Common myeloid progenitor, CD34-positive (primary cell): ENCODE data around the gene APOL3.

Experiments used
- CTCF ChIA-PET: fragments of 350-600 bp; sonication (Branson Sonifier 250); formaldehyde crosslinking; loops from one replicate; lab custom pipeline; 2021; ENCODE audit warnings: antibody characterized with exemption; lab: Charles Lee
- POLR2A ChIA-PET: fragments of 350-600 bp; sonication (Branson Sonifier 250); formaldehyde crosslinking; loops from one replicate; lab custom pipeline; 2021; ENCODE audit warnings: antibody characterized with exemption; lab: Charles Lee
- DNase-seq, 3 donors: peaks; one replicate each; pipeline versions ENCODE4 v3.0.0 to v3.0.0-alpha.2; 2013
- H3K27ac ChIP-seq, 2 experiments: 1 replicate in 1 of 2; 2 replicates in 1 of 2; pipeline ENCODE4 v1.7.0; 2013; ENCODE audit warnings: inconsistent platforms in 2 of 2, low read length in 2 of 2, mild to moderate bottlenecking in 2 of 2, low read depth in 1 of 2, moderate library complexity in 1 of 2; ENCODE audit not compliant: severe bottlenecking in 2 of 2, insufficient read depth in 1 of 2, poor library complexity in 1 of 2
- H3K27me3 ChIP-seq, 5 experiments: replicated peaks in 2 of 5; 1 replicate in 3 of 5; 2 replicates in 2 of 5; pipeline versions ENCODE4 v1.6.1 to v1.7.0; 2013; ENCODE audit warnings: low read length in 4 of 5, mild to moderate bottlenecking in 2 of 5, moderate library complexity in 2 of 5, inconsistent platforms in 1 of 5; ENCODE audit not compliant: insufficient read depth in 5 of 5, control insufficient read depth in 4 of 5
- H3K36me3 ChIP-seq, 4 experiments: 1 replicate in 2 of 4; 2 replicates in 2 of 4; pipeline versions ENCODE4 v1.6.1 to v1.7.0; 2013; ENCODE audit warnings: low read length in 3 of 4, control low read depth in 1 of 4, mild to moderate bottlenecking in 1 of 4; ENCODE audit not compliant: control insufficient read depth in 4 of 4, insufficient read depth in 4 of 4
- H3K4me1 ChIP-seq, 4 experiments: 1 replicate in 3 of 4; 2 replicates in 1 of 4; pipeline versions ENCODE4 v1.6.1 to v1.7.1; 2013; ENCODE audit warnings: low read length in 3 of 4, mild to moderate bottlenecking in 3 of 4, control low read depth in 1 of 4, inconsistent platforms in 1 of 4, moderate library complexity in 1 of 4; ENCODE audit not compliant: control insufficient read depth in 4 of 4, insufficient read depth in 4 of 4; ENCODE audit errors: control extremely low read depth in 1 of 4
- H3K4me3 ChIP-seq, 7 experiments: 1 replicate in 4 of 7; 2 replicates in 3 of 7; pipeline versions ENCODE4 v1.5.1 to v1.7.0; 2013; ENCODE audit warnings: mild to moderate bottlenecking in 7 of 7, low read length in 6 of 7, moderate library complexity in 6 of 7, inconsistent platforms in 2 of 7, low read depth in 2 of 7, control low read depth in 1 of 7; ENCODE audit not compliant: insufficient read depth in 4 of 7, control insufficient read depth in 1 of 7; ENCODE audit errors: extremely low read depth in 1 of 7
- H3K9me3 ChIP-seq, 5 experiments: 1 replicate in 4 of 5; 2 replicates in 1 of 5; pipeline versions ENCODE4 v1.6.1 to v1.7.1; 2013; ENCODE audit warnings: low read length in 4 of 5, mild to moderate bottlenecking in 2 of 5, inconsistent platforms in 1 of 5, low read depth in 1 of 5, moderate library complexity in 1 of 5; ENCODE audit not compliant: control insufficient read depth in 4 of 5, insufficient read depth in 2 of 5; ENCODE audit errors: control extremely low read depth in 1 of 5
- WGBS: methylation state at CpG from one replicate; pipeline ENCODE4 v1.1.5; 2013; ENCODE audit not compliant: insufficient coverage; 5-methylcytosine and 5-hydroxymethylcytosine counted together

APOL3 gene

DNA sequence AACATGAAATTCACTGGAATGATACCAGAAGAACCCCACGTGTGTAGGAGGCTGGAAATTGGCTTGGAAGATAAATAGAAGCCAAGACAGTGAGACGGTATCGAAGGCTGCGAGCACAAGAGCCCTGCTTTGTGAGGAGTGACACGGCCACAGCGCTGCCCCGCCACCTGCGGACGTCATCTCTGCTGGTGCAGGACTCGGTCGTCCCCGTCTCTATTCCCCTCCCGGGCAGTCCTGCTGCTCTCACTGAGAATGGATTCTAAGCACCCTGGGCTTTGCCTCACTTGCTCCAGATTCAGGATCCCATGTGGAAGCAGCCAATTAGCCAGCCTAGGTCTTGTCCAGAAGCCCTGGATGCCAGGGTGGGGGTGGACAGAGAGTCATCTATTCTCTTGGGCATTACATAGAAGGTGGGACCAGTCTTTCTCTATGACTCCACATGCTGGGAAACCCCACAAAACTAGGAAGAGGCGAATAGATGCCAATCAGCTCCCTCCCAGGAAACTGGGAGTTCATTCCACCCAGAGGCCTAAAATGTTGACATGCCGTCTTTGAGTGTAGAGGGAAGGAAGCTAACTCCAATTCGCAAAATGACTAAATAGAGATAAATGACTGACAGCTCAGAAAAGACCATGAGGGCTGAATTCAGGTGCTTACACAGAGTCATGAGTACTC, 25.1 kb downstream of the APOL3 start:
- ChIA-PET POLR2A (no interaction called here), CTCF (interaction anchor here (0.6 to 2.0 kb wide), 4 partner anchors 9 to 59 kb away, joined by 3 to 8 read pairs (median 5); no protein-coding TSS in a partner anchor)
- Histone ChIP-seq H3K4me1 (peaks cover 0 to 8% (median 3%) of the 10 kb centered on the region in 4 experiments), H3K27ac (no peak overlapping the region), H3K9me3 (no peaks in the 10 kb centered on the region), H3K27me3 (peaks cover 0 to 1% (median 0%) of the 10 kb centered on the region in 5 experiments), H3K4me3 (no peak overlapping the region), H3K36me3 (peaks cover 0 to 7% (median 4%) of the 10 kb centered on the region in 4 experiments)
- DNase-seq, result no peak
- 93% methylated on average over 16 of the region's 16 CpGs for WGBS

DNA sequence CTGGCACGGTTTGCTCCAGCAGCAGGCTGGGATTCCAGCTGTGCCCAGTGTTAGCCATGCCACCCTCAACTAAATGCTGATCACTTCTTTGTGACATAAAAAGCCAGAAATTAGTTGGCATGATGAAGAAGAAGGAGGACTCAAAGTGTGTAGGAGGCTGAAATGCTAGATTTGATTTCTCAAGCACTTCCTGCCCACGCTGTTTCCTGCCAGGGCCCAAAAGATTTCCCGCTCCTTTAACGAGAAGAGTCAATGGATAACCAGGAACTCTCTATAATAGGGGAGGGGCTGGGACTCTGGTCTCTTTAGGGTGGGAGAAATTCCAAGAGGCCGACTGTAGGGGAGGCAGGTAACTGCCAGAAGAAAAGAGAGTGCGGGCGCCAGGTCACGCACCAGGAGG, 26.4 kb downstream of the APOL3 start:
- H3K4me3 ChIP-seq, result no peak overlapping the region
- CTCF ChIA-PET, result interaction anchor here (1.3 kb wide), 1 partner anchor 10 kb away, joined by 6 read pairs; no protein-coding TSS in a partner anchor
- no peaks in the 10 kb centered on the region for H3K36me3 ChIP-seq
- 59% methylated on average over 6 of the region's 8 CpGs for WGBS
- H3K9me3 ChIP-seq, result no peaks in the 10 kb centered on the region
- DNase-seq, result no peak
- H3K27me3 ChIP-seq, result peaks cover 0 to 3% (median 2%) of the 10 kb centered on the region in 5 experiments
- peaks cover 0 to 8% (median 3%) of the 10 kb centered on the region in 4 experiments for H3K4me1 ChIP-seq
- no peak overlapping the region for H3K27ac ChIP-seq
- POLR2A ChIA-PET, result interaction anchor here (0.6 kb wide), 1 partner anchor 303 kb away, joined by 3 read pairs; no protein-coding TSS in a partner anchor

DNA sequence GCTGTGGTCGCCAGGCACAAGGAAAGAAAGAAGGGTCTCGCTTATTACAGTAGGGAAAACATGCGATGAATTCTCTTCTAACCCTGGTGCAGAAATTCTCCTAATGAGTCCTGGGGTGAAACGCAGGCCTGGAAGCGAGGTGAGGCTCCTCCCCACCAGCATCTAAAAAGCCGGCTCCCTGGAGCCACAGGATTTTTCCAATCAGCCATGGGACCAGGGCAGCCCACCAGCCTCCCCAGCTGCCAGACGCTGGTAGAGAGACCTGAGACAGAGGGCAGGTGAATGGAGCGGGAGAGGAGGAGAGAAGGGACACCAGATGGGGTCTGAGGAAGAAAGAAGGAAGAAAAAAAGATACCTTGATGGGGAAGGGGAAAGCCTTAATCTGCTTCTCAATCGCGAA, 28.6 kb downstream of the APOL3 start:
- peaks cover 0 to 3% (median 2%) of the 10 kb centered on the region in 5 experiments for H3K27me3 ChIP-seq
- H3K36me3 ChIP-seq, result no peaks in the 10 kb centered on the region
- no peak overlapping the region for H3K4me3 ChIP-seq
- no peaks in the 10 kb centered on the region for H3K9me3 ChIP-seq
- peaks cover 0 to 8% (median 3%) of the 10 kb centered on the region in 4 experiments for H3K4me1 ChIP-seq
- WGBS, result 93% methylated on average over 6 of the region's 10 CpGs
- POLR2A ChIA-PET, result no interaction called here
- DNase-seq, result no peak
- CTCF ChIA-PET, result interaction anchor here (1.3 to 1.4 kb wide), 2 partner anchors 7 to 17 kb away, joined by 3 read pairs; no protein-coding TSS in a partner anchor
- no peak overlapping the region for H3K27ac ChIP-seq

DNA sequence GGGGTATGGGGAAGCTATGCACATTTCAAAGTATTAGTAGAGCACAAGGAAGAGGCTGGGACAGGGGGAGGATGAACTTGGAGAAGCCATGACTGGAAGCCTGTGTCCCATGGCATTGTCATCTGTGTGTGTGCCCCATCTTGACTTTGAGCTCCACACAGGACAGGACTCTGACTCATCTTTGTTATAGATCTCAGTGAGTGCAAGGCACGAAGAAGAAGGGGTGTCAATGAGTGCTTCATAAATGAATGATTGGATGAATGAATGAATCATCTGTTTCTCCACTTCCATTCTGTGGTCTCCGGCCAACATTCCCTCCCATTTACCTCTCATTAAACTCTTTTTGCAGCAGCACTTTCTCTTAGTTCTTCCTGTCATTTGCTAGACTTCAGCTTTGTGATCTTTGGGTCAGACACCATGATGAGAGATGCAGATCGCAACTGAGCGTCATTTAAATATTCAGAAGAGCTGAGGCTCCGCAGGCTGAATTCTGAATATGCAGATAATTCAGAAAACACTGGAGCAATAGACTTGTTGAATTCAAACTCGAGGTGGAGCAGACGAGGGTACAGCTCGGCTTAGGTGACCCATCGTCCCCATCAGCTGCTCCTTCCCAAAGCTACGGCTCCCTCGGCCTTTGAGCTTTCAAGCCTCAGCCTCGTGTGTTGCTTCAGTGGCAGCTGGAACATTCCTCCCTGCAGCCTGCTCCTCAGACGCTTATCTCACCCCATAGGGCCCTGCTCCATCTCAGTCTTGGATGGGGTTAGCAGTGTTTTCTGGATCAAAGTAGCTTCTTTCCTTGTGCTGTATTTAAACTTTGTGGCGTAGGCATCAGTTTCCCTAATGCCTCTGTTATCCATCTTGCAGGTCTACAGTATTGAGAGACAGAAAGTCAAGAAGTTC, 30.8 kb downstream of the APOL3 start:
- H3K36me3 ChIP-seq, result no peaks in the 10 kb centered on the region
- no peaks in the 10 kb centered on the region for H3K9me3 ChIP-seq
- POLR2A ChIA-PET, result no interaction called here
- 91% methylated on average over 11 of the region's 14 CpGs for WGBS
- CTCF ChIA-PET, result interaction anchor here (0.7 to 2.0 kb wide), 7 partner anchors 10 to 204 kb away, joined by 3 to 4 read pairs (median 3); no protein-coding TSS in a partner anchor
- H3K4me1 ChIP-seq, result peaks cover 0 to 8% (median 3%) of the 10 kb centered on the region in 4 experiments
- no peak for DNase-seq
- H3K4me3 ChIP-seq, result no peak overlapping the region
- H3K27ac ChIP-seq, result no peak overlapping the region
- peaks cover 0 to 3% (median 2%) of the 10 kb centered on the region in 5 experiments for H3K27me3 ChIP-seq

DNA sequence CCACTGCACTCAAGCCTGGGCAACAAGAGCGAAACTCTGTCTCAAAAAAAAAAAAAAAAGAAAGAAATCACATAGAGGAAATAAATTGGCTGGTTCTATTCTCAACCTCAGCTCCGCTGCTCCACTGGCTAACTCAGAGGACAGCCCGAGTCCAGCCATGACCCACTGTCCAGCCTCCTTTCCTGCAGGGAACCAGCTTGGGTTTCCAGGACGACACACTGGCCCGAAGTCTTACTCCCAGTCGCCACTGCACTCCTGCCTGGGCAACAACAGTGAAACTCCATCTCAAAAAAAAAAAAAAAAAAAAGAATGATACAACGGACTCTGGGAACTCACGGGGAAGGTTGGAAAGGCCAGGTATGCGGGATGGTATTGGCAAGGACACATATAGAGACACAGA, 31.5 kb downstream of the APOL3 start:
- CTCF ChIA-PET, result interaction anchor here (0.7 to 2.0 kb wide), 6 partner anchors 11 to 204 kb away, joined by 3 to 4 read pairs (median 3); no protein-coding TSS in a partner anchor
- H3K4me1 ChIP-seq, result peaks cover 0 to 4% (median 2%) of the 10 kb centered on the region in 4 experiments
- DNase-seq, result no peak
- no peak overlapping the region for H3K27ac ChIP-seq
- 100% methylated on average over 4 of the region's 9 CpGs for WGBS
- H3K27me3 ChIP-seq, result peaks cover 0 to 3% (median 2%) of the 10 kb centered on the region in 5 experiments
- POLR2A ChIA-PET, result no interaction called here
- H3K4me3 ChIP-seq, result no peak overlapping the region
- no peaks in the 10 kb centered on the region for H3K9me3 ChIP-seq
- no peaks in the 10 kb centered on the region for H3K36me3 ChIP-seq

DNA sequence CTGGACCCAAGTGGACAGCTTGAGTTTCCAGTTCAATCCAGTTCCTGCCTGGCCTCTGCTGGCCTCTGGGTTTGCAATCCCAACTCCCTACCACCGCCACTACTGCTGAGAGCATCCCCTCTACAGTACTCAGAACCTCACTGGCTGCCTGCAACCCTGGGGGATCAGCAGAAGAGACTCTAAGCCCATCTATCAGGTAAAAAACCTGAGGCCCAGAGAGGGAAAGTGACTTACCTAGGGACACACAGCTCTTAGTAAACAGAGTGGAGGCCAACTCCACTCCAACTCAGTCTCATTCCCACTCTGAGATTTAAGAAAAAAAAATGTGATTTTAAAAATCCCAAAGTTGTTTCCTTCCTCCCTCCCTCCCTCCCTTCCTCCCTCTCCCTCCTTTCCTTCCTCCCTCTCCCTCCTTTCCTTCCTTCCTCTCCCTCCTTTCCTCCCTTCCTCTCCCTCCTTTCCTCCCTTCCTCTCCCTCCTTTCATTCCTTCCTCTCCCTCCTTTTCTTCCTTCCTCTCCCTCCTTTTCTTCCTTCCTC, 34.5 kb downstream of the APOL3 start:
- POLR2A ChIA-PET, result no interaction called here
- no peaks in the 10 kb centered on the region for H3K9me3 ChIP-seq

More for the DNA sequence above, 34.5 kb downstream of the APOL3 start:
- peaks cover 0 to 3% (median 2%) of the 10 kb centered on the region in 5 experiments for H3K27me3 ChIP-seq
- no peak for DNase-seq
- H3K4me3 ChIP-seq, result no peak overlapping the region
- H3K4me1 ChIP-seq, result peaks cover 0 to 6% (median 4%) of the 10 kb centered on the region in 4 experiments
- CTCF ChIA-PET, result interaction anchor here (1.2 to 3.3 kb wide), 2 partner anchors 195 to 695 kb away, joined by 4 to 25 read pairs; no protein-coding TSS in a partner anchor
- WGBS, result 100% methylated on average over 1 of the region's 1 CpG
- no peaks in the 10 kb centered on the region for H3K36me3 ChIP-seq
- H3K27ac ChIP-seq, result no peak overlapping the region
